Heart right ventricle (tissue), 16 donors: ENCODE data around the gene FARP1. TPM values are rescaled to one million over a fixed set of nuclear protein-coding genes. Genes with fewer than 3 reads are reported as not detected.

Experiments
- ATAC-seq, 8 donors: fragments of 200-7000 bp; cut with Tn5 transposase; one replicate each; pipeline ENCODE4 v1.9.1; 2020; ENCODE audit warnings: mild to moderate bottlenecking in 8 of 8, moderate library complexity in 8 of 8, moderate number of reproducible peaks in 1 of 8
- DNase-seq, 2 donors: peaks; one replicate each; pipeline ENCODE4 v3.0.0-alpha.2; 2020
- H3K27ac ChIP-seq, 10 donors: fragments of 200-600 bp; sonication (generic) in 2 of 10; one replicate each; pipeline versions ENCODE4 v1.5.0 to v1.8.0; 2020 to 2022; ENCODE audit warnings: mild to moderate bottlenecking in 3 of 10
- H3K27me3 ChIP-seq, 7 donors: fragments of 200-600 bp; one replicate each; pipeline ENCODE4 v1.8.0; 2021 to 2022; ENCODE audit warnings: mild to moderate bottlenecking in 2 of 7
- H3K36me3 ChIP-seq, 9 donors: fragments of 200-600 bp; sonication (generic) in 1 of 9; one replicate each; pipeline versions ENCODE4 v1.5.0 to v1.8.0; 2020 to 2022; ENCODE audit warnings: mild to moderate bottlenecking in 2 of 9
- H3K4me1 ChIP-seq, 9 donors: fragments of 200-600 bp; sonication (generic) in 1 of 9; one replicate each; pipeline versions ENCODE4 v1.5.0 to v1.8.0; 2020 to 2022; ENCODE audit warnings: mild to moderate bottlenecking in 4 of 9
- H3K4me3 ChIP-seq, 10 donors: fragments of 200-600 bp; sonication (generic) in 2 of 10; one replicate each; pipeline versions ENCODE4 v1.5.0 to v1.8.0; 2020 to 2022; ENCODE audit warnings: mild to moderate bottlenecking in 7 of 10, moderate library complexity in 2 of 10
- H3K9me3 ChIP-seq, 11 donors: fragments of 200-600 bp in 10 of 11; sonication (generic) in 2 of 11; one replicate each; pipeline versions ENCODE4 v1.5.0 to v1.8.0; 2013 to 2022; ENCODE audit warnings: mild to moderate bottlenecking in 2 of 11, control low read depth in 1 of 11, moderate library complexity in 1 of 11
- CTCF ChIP-seq, 9 donors: fragments of 200-600 bp; sonication (generic) in 2 of 9; IDR thresholded peaks; one replicate each; pipeline versions ENCODE4 v1.5.0 to v1.8.0; 2021 to 2022; ENCODE audit warnings: antibody characterized with exemption in 9 of 9, mild to moderate bottlenecking in 5 of 9, moderate library complexity in 1 of 9
- WGBS, 2 donors: extraction: QIAGEN DNeasy Blood & Tissue Kit; methylation state at CpG; one replicate each; pipeline ENCODE4 v1.1.7; 2013; ENCODE audit warnings: inconsistent platforms in 1 of 2; 5-methylcytosine and 5-hydroxymethylcytosine counted together
- intact Hi-C, 10 donors: fragments of 100-400 bp; cut with DNase I; formaldehyde crosslinking; loops; one replicate each; pipeline versions ENCODE4 v1.11.1 to v1.14.2; 2022
- polyA plus RNA-seq, 2 donors: library from polyadenylated mRNA; stranded (reverse); fragments of 200-250 nt; gene quantifications; one replicate each; pipeline ENCODE4 v1.2.3, GENCODE V29; 2013
- total RNA-seq, 10 donors: library from RNA; stranded (reverse); fragmentation: NEBNext Ultra II Directional in 3 of 10; extraction: Animal tissue kit (Norgen Biotek cat#: 25700) in 3 of 10; gene quantifications; one replicate each; pipeline versions ENCODE4 v1.2.1 to v1.2.4, GENCODE V29; 2021 to 2023
- donor health status: Arrhythmogenic right ventricular cardiomyopathy.
- donor health status: ischemic (EF 13 %, LVEDD 7.1; RV severe dilation, severe dysfunction).
- donor health status: healthy with polysubstance abuse.
- donor health status: DM: no; HTN: yes; CAD: no.
- donor health status: DM: no; HTN: no; CAD: no.
- donor health status: ischemic (EF 25% LVEDD 6.9; RV normal size, moderate dysfunction).
- donor health status: ischemic (EF 25% LVEDD 5.7; RV mildly dilated, moderate dysfunction).
- donor health status: healthy.
- donor health status: DM: yes; HTN: yes; CAD: no.
- donor health status: Ischemic cardiomyopathy.
- donor health status: ischemic (EF 35%, LVEDD 5.7; RV mildly dilated, moderate dysfunction).
- donor health status: nonischemic (EF 11% LVEDD 7.7; RV severe dilation, severe dysfunction).
- donor health status: DM: yes; HTN: yes; CAD: no.
- donor health status: PGD.
- donor health status: ischemic (EF 29% LVEDD 5.4; RV normal size, mild dysfunction).
- donor health status: nonischemic (EF 23%, LVEDD 6.1; RV moderate dilation, normal function).

The FARP1 gene
- total and polyA plus RNA-seq, 12 donors: 6.9 to 72.9 (median 17.1) TPM

- Histone ChIP-seq H3K27me3 (no peaks in the 10 kb centered on the region), H3K36me3 (no peaks in the 10 kb centered on the region), H3K27ac (no peak overlapping the region), H3K4me3 (no peak overlapping the region), H3K4me1 (peaks cover 0 to 5% (median 0%) of the 10 kb centered on the region in 9 donors), H3K9me3 (peaks cover 0 to 2% (median 0%) of the 10 kb centered on the region in 11 donors)
- ATAC-seq (no peak), DNase-seq (no peak)
- 83 to 84% methylated on average over 10 of the region's 10 CpGs for WGBS, 2 donors
- TF ChIP-seq CTCF (IDR thresholded peaks at IDR 0.05): no peak
- intact Hi-C loops: no loop called here
These were observed 38.7 kb upstream of the FARP1 start for GRCh38 chr13:98103942-98104880.

- no peaks in the 10 kb centered on the region for H3K36me3 ChIP-seq
- intact Hi-C loops: no loop called here
- ATAC-seq (peak; percentile 79 to 96 (median 91)), DNase-seq (peak; percentile 22 to 72)
- no peak overlapping the region for H3K4me3 ChIP-seq
- H3K27me3 ChIP-seq: no peaks in the 10 kb centered on the region
- 34 to 46% methylated on average over 3 of the region's 3 CpGs for WGBS, 2 donors
- peaks cover 0 to 2% (median 0%) of the 10 kb centered on the region in 11 donors for H3K9me3 ChIP-seq
- H3K27ac ChIP-seq: no peak overlapping the region
- H3K4me1 ChIP-seq: peaks cover 0 to 5% (median 0%) of the 10 kb centered on the region in 9 donors
- no peak for TF ChIP-seq CTCF (IDR thresholded peaks at IDR 0.05)
These were observed 37.0 kb upstream of the FARP1 start for GRCh38 chr13:98105929-98106336.

GRCh38 chr13:98108341-98108740 is 34.6 kb upstream of the FARP1 start:
- Histone ChIP-seq H3K27ac (no peak overlapping the region), H3K9me3 (peaks cover 0 to 2% (median 0%) of the 10 kb centered on the region in 11 donors), H3K4me3 (no peak overlapping the region), H3K27me3 (no peaks in the 10 kb centered on the region), H3K4me1 (peaks cover 0 to 5% (median 0%) of the 10 kb centered on the region in 9 donors), H3K36me3 (no peaks in the 10 kb centered on the region)
- DNase-seq (no peak), ATAC-seq (no peak)
- 60 to 68% methylated on average over 3 of the region's 3 CpGs for WGBS, 2 donors
- no peak for TF ChIP-seq CTCF (IDR thresholded peaks at IDR 0.05)
- intact Hi-C loops: no loop called here

GRCh38 chr13:98109226-98109853 is 33.6 kb upstream of the FARP1 start:
- TF ChIP-seq CTCF (IDR thresholded peaks at IDR 0.05): no peak
- Histone ChIP-seq H3K27me3 (no peaks in the 10 kb centered on the region), H3K9me3 (peaks cover 0 to 2% (median 0%) of the 10 kb centered on the region in 11 donors), H3K36me3 (no peaks in the 10 kb centered on the region), H3K4me1 (peaks cover 0 to 5% (median 0%) of the 10 kb centered on the region in 9 donors), H3K4me3 (no peak overlapping the region), H3K27ac (no peak overlapping the region)
- 83 to 88% methylated on average over 7 of the region's 7 CpGs for WGBS, 2 donors
- DNase-seq (no peak), ATAC-seq (no peak)
- intact Hi-C loops: no loop called here
